Neutrophil (primary cell): ENCODE results near the gene NHERF2.
A peak's percentile ranks its signal among the peaks of the same experiment; 100 is the strongest.

Experiments
- H3K27ac ChIP-seq: fragments of 200-600 bp; sonication (generic); 2 replicates; pipeline ENCODE4 v1.5.1; 2016; ENCODE audit warnings: mild to moderate bottlenecking, moderate library complexity
- H3K27me3 ChIP-seq: fragments of 200-600 bp; sonication (generic); 2 replicates; pipeline ENCODE4 v1.6.0; 2016; ENCODE audit warnings: mild to moderate bottlenecking
- H3K36me3 ChIP-seq: fragments of 200-600 bp; sonication (generic); 2 replicates; pipeline ENCODE4 v1.5.1; 2017
- H3K4me1 ChIP-seq, 2 experiments: fragments of 200-600 bp in 1 of 2; sonication (generic) in 1 of 2; 1 replicate in 1 of 2; 2 replicates in 1 of 2; pipeline versions ENCODE4 v1.5.1 to v1.6.1; 2013 to 2016; ENCODE audit warnings: low read depth in 1 of 2, low read length in 1 of 2, mild to moderate bottlenecking in 1 of 2, moderate library complexity in 1 of 2; ENCODE audit not compliant: control insufficient read depth in 1 of 2, insufficient read depth in 1 of 2
- H3K4me3 ChIP-seq, 2 experiments: fragments of 200-600 bp in 1 of 2; sonication (generic) in 1 of 2; 1 replicate in 1 of 2; 2 replicates in 1 of 2; pipeline ENCODE4 v1.5.1; 2013 to 2016; ENCODE audit warnings: low read depth in 1 of 2, low read length in 1 of 2, mild to moderate bottlenecking in 1 of 2, moderate library complexity in 1 of 2
- H3K9me3 ChIP-seq: fragments of 200-600 bp; sonication (generic); 2 replicates; pipeline ENCODE4 v1.5.1; 2016
- TF ChIP-seq, protein P1 (sequence below): fragments of 200-600 bp; sonication (generic); IDR thresholded peaks from 2 replicates; pipeline ENCODE4 v1.5.1; 2016; ENCODE audit warnings: antibody characterized with exemption

Gene NHERF2

DNA sequence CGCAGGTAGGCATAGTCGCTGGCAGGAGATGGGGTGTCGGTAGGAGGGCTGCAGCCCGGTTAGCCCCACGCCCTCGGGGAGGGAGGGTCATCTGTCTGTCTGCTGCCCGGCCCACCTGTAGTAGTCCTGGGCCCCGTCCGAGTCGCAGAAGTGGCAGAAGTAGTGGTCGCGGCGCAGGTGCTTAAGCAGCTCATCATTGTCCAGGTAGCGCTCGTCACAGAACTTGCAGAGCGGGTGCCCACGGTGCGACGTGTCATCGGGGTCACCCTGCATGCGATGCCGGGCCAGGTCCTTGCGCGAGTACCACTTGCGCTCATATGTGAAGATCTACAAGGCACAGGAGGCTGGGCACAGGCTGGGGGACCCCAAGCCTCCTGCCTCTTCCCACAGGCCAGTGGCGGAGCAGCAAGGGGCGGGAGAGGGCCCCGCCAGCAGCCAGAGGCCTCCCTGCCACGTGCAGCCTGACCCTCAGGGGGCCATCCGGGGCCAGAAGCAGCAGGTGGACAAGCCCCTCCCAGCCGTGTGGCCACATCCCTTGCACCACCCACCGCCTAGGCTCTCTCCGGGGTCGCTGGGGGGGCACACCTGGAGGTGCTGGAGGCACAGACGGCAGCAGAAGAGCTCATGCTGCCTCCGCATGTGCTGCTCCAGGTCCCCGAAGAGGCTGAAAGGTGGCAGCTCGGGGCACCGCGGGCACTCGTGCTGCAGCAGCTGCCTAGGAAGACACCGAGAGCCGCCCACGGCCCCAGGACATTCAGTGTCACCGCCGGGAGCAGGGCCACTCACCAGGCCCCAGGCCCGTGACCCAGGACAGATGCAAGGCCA is 24.1 kb upstream of the NHERF2 start:
- Histone ChIP-seq H3K27ac (no peak overlapping the region), H3K27me3 (peaks cover 6% of the 10 kb centered on the region), H3K36me3 (peaks cover 56% of the 10 kb centered on the region)

GRCh38 chr16:2003231-2003826 is 23.4 kb upstream of the NHERF2 start:
- peaks cover 49% of the 10 kb centered on the region for H3K36me3 ChIP-seq
- H3K9me3 ChIP-seq, result no peaks in the 10 kb centered on the region
- no peak overlapping the region for H3K27ac ChIP-seq
- peaks cover 6% of the 10 kb centered on the region for H3K27me3 ChIP-seq
- peaks cover 19 to 35% of the 10 kb centered on the region in 2 experiments for H3K4me1 ChIP-seq
- TF ChIP-seq, protein P1, sequence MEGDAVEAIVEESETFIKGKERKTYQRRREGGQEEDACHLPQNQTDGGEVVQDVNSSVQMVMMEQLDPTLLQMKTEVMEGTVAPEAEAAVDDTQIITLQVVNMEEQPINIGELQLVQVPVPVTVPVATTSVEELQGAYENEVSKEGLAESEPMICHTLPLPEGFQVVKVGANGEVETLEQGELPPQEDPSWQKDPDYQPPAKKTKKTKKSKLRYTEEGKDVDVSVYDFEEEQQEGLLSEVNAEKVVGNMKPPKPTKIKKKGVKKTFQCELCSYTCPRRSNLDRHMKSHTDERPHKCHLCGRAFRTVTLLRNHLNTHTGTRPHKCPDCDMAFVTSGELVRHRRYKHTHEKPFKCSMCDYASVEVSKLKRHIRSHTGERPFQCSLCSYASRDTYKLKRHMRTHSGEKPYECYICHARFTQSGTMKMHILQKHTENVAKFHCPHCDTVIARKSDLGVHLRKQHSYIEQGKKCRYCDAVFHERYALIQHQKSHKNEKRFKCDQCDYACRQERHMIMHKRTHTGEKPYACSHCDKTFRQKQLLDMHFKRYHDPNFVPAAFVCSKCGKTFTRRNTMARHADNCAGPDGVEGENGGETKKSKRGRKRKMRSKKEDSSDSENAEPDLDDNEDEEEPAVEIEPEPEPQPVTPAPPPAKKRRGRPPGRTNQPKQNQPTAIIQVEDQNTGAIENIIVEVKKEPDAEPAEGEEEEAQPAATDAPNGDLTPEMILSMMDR, result no peak
- no peak overlapping the region for H3K4me3 ChIP-seq

More for the DNA sequence above, 24.1 kb upstream of the NHERF2 start:
- Histone ChIP-seq H3K4me1 (peaks cover 12 to 28% of the 10 kb centered on the region in 2 experiments), H3K9me3 (no peaks in the 10 kb centered on the region), H3K4me3 (no peak overlapping the region)
- TF ChIP-seq, protein P1, result no peak

DNA sequence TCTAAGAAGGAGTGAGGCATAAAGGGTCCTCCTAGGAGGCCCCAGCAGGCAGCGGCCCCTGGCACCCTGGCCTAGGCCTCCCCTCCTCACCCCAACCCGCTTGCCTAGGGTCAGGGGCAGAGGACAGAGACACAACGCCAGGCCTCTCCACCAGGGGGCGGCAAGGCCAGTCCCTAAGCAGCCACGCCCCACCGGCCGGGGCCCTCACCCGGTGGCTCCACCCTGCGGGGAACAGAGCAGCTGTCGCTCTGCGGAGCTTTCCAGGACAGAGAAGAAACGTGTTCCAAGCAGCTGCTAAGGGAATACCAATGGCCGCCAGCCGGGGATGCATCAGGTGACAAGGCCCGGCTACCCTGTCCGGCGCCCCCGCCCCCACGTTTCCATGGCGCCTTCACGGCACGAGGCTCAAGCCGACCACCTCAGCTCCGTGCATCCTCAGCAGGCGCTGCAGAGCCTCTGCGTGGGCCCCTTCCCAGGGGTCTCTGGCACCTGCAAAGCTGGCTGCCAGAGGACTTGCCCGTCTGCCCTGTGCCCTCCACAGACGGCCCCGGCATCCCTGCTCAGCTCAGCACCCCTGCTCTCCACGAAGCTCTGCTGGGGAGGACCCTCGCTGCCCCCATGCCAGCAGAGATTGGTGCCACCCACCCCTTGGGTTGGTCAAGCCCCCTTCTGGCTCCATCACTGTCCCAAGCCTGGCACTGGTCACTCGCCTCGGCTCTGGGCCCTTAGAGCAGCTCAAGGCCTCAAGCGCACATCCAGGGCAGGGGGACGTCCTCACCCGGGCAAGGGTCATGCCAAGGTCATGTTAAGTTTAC is 22.7 kb upstream of the NHERF2 start:
- H3K4me3 ChIP-seq, result peak overlapping the region in 1 of 2 experiments; percentile 39
- TF ChIP-seq, protein P1, result peak; percentile 82
- H3K9me3 ChIP-seq, result no peaks in the 10 kb centered on the region
- peaks cover 6% of the 10 kb centered on the region for H3K27me3 ChIP-seq
- H3K4me1 ChIP-seq, result peaks cover 26 to 42% of the 10 kb centered on the region in 2 experiments
- H3K36me3 ChIP-seq, result peaks cover 42% of the 10 kb centered on the region
- no peak overlapping the region for H3K27ac ChIP-seq

DNA sequence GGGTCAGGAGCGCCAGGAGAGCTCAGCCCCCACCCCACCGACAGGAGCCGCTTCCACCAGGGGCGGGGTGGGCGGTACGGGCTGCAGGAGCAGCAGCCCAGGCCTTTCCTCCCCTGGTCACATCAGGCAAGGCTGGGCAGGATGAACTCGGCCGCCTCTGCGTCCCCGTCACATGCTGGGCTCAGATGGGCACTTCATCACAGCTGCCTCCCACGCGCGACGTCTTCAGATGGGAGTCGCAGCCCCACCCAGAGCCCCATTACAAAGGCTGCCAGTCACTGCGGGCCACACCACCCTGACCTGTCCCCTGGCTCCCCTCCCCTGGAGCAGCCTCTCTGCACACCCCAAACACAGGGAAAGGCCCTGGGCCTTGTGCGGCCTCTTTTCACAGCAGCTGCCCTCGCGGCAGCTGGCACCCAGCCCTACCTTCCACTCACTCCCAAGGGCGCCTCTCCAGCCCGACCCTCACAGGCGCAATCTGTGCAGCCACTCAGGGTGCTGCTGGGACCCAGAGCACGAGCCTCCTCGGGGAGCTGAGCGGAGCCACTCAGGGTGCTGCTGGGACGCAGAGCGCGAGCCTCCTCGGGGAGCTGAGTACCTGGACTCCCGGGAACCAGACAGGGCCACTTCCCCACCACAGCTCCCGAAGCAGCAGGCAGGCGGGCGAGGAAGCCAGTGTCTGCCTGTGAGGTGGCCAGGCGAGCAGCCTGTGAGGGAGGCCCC is 21.7 kb upstream of the NHERF2 start:
- Histone ChIP-seq H3K4me1 (peaks cover 30 to 47% of the 10 kb centered on the region in 2 experiments), H3K27me3 (peaks cover 6% of the 10 kb centered on the region), H3K27ac (no peak overlapping the region), H3K36me3 (peaks cover 33% of the 10 kb centered on the region), H3K4me3 (no peak overlapping the region), H3K9me3 (no peaks in the 10 kb centered on the region)
- TF ChIP-seq, protein P1, result no peak

DNA sequence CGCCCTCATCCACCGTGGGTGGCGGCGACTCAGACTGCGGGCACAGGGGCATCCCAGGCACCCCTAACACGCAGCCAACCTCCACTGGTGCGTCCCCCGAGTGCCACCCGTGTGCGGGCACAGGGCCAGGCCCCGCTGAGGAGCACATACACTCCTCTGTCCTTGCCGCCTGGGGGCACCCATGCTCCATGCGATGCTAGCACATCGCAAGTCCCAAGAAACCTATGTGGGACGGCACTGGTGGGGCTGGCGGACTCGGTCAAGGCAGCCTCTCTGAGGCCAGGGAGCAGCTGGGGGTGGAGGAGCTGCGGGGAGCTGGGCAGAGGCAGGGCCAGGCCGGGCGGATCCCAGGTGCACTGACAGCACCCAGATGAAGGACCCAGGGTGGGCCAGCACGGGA is 21.1 kb upstream of the NHERF2 start:
- H3K9me3 ChIP-seq, result no peaks in the 10 kb centered on the region
- H3K36me3 ChIP-seq, result peaks cover 27% of the 10 kb centered on the region
- H3K4me1 ChIP-seq, result peaks cover 36 to 52% of the 10 kb centered on the region in 2 experiments
- TF ChIP-seq, protein P1, result no peak
- H3K4me3 ChIP-seq, result no peak overlapping the region
- H3K27me3 ChIP-seq, result peaks cover 6% of the 10 kb centered on the region
- H3K27ac ChIP-seq, result no peak overlapping the region
